Measurements from ENCODE around the gene EDRF1.

The EDRF1 gene

GRCh38 chr10:125774581-125775191, 55.2 kb downstream of the EDRF1 start:
- Histone ChIP-seq H3K27ac (ENCODE audit: low read depth, low read length, poor library complexity, severe bottlenecking) (no peak overlapping the region), H3K9me3 (ENCODE audit: low read length) (no peaks in the 10 kb centered on the region), H2AFZ (ENCODE audit: low read length) (no peak overlapping the region), H3K9ac (ENCODE audit: low read length) (no peak overlapping the region), H3K4me3 (ENCODE audit: low read depth, low read length, poor library complexity, severe bottlenecking) (no peak overlapping the region), H3K9me2 (ENCODE audit: low read depth, low read length) (no peaks in the 10 kb centered on the region), H3K4me1 (ENCODE audit: insufficient read depth, low read length, severe bottlenecking) (no peaks in the 10 kb centered on the region), H3K27me3 (ENCODE audit: insufficient read depth, low read length) (no peaks in the 10 kb centered on the region), H4K20me1 (ENCODE audit: insufficient read depth, low read length) (no peaks in the 10 kb centered on the region), H3K36me3 (ENCODE audit: insufficient read depth, low read length) (no peaks in the 10 kb centered on the region), H3F3A (ENCODE audit: insufficient read depth, low read length) (no peaks in the 10 kb centered on the region), H3K79me2 (ENCODE audit: insufficient read depth, low read length) (no peaks in the 10 kb centered on the region), H3K4me2 (ENCODE audit: low read length) (no peak overlapping the region)
- TF ChIP-seq CTCF (IDR thresholded peaks at IDR 0.05; ENCODE audit: low read length), result no peak
- no peak for TF ChIP-seq EZH2 (IDR thresholded peaks at IDR 0.05; ENCODE audit: borderline replicate concordance, low read length)

- Histone ChIP-seq H3K9ac (ENCODE audit: low read length) (no peak within 1 kb of the TSS), H3K9me2 (ENCODE audit: low read depth, low read length) (no peaks in the 10 kb centered on the region), H3K4me2 (ENCODE audit: low read length) (no peak within 1 kb of the TSS), H2AFZ (ENCODE audit: low read length) (no peak within 1 kb of the TSS), H3K36me3 (ENCODE audit: insufficient read depth, low read length) (no peaks in the 10 kb centered on the region), H3F3A (ENCODE audit: insufficient read depth, low read length) (no peaks in the 10 kb centered on the region), H3K27me3 (ENCODE audit: insufficient read depth, low read length) (no peaks in the 10 kb centered on the region), H3K79me2 (ENCODE audit: insufficient read depth, low read length) (no peaks in the 10 kb centered on the region), H4K20me1 (ENCODE audit: insufficient read depth, low read length) (no peaks in the 10 kb centered on the region), H3K4me3 (ENCODE audit: low read depth, low read length, poor library complexity, severe bottlenecking) (no peak within 1 kb of the TSS), H3K27ac (ENCODE audit: low read depth, low read length, poor library complexity, severe bottlenecking) (no peak within 1 kb of the TSS), H3K9me3 (ENCODE audit: low read length) (no peaks in the 10 kb centered on the region), H3K4me1 (ENCODE audit: insufficient read depth, low read length, severe bottlenecking) (no peaks in the 10 kb centered on the region)
- TF ChIP-seq CTCF (IDR thresholded peaks at IDR 0.05; ENCODE audit: low read length) (no peak), EZH2 (IDR thresholded peaks at IDR 0.05; ENCODE audit: borderline replicate concordance, low read length) (no peak)
Measured at GRCh38 chr10:125775491-125776106, 56.1 kb downstream of the EDRF1 start, which contains the start of gene MMP21. MMP21 (minus strand) TSS chr10:125775821; CDS start chr10:125775821, 0 bp downstream.

- Histone ChIP-seq H4K20me1 (ENCODE audit: insufficient read depth, low read length) (no peaks in the 10 kb centered on the region), H3K79me2 (ENCODE audit: insufficient read depth, low read length) (no peaks in the 10 kb centered on the region), H3K4me1 (ENCODE audit: insufficient read depth, low read length, severe bottlenecking) (no peaks in the 10 kb centered on the region), H3K36me3 (ENCODE audit: insufficient read depth, low read length) (no peaks in the 10 kb centered on the region), H2AFZ (ENCODE audit: low read length) (no peak overlapping the region), H3K9ac (ENCODE audit: low read length) (no peak overlapping the region), H3K4me3 (ENCODE audit: low read depth, low read length, poor library complexity, severe bottlenecking) (no peak overlapping the region), H3K9me3 (ENCODE audit: low read length) (no peaks in the 10 kb centered on the region), H3K4me2 (ENCODE audit: low read length) (no peak overlapping the region), H3K27ac (ENCODE audit: low read depth, low read length, poor library complexity, severe bottlenecking) (no peak overlapping the region), H3K27me3 (ENCODE audit: insufficient read depth, low read length) (no peaks in the 10 kb centered on the region), H3K9me2 (ENCODE audit: low read depth, low read length) (no peaks in the 10 kb centered on the region), H3F3A (ENCODE audit: insufficient read depth, low read length) (no peaks in the 10 kb centered on the region)
- TF ChIP-seq CTCF (IDR thresholded peaks at IDR 0.05; ENCODE audit: low read length) (no peak), EZH2 (IDR thresholded peaks at IDR 0.05; ENCODE audit: borderline replicate concordance, low read length) (no peak)
Measured at GRCh38 chr10:125777806-125778205, 58.3 kb downstream of the EDRF1 start.

All from OCI-LY1 (cell line).